Measurements from ENCODE around the gene LPCAT3.
"Not testable (repeated sequence)": the region's sequence is repeated elsewhere in the genome, so short reads cannot be mapped to it uniquely, and the experiment has no call there.

The LPCAT3 gene

GRCh38 chr12:7018350-7019042 lies at the start of gene LPCAT3:
Gene LPCAT3 (minus strand): TSS chr12:7018476. CDS start chr12:7018424, 52 bp downstream.
- in situ Hi-C loops (cut with MboI; ENCODE audit: low sequenced_read_pairs), result no loop called here
- Histone ChIP-seq H3K4me3 (peak within 1 kb of the TSS; percentile 90), H3K9me3 (no peaks in the 10 kb centered on the region), H3K36me3 (replicated peaks) (no peaks in the 10 kb centered on the region), H3K27me3 (ENCODE audit: low read depth) (no peaks in the 10 kb centered on the region), H3K4me1 (peaks cover 18% of the 10 kb centered on the region)
- DNase-seq (ENCODE audit: low spot score in 2 of 2), result peak; percentile 90 to 97

- no peak for DNase-seq (ENCODE audit: low spot score in 2 of 2)
- no peaks in the 10 kb centered on the region for H3K4me1 ChIP-seq
- no peaks in the 10 kb centered on the region for H3K36me3 ChIP-seq (replicated peaks)
- in situ Hi-C loops (cut with MboI; ENCODE audit: low sequenced_read_pairs), result no loop called here
- H3K9me3 ChIP-seq, result no peaks in the 10 kb centered on the region
- no peaks in the 10 kb centered on the region; the same call in 1 of the 2 replicates for H3K27me3 ChIP-seq (ENCODE audit: low read depth)
- no peak overlapping the region for H3K4me3 ChIP-seq
These were observed 48.8 kb upstream of the LPCAT3 start for GRCh38 chr12:7067096-7067495.

GRCh38 chr12:7066596-7066995 lies 48.3 kb upstream of the LPCAT3 start:
- no peak for DNase-seq (ENCODE audit: low spot score in 2 of 2)
- no peaks in the 10 kb centered on the region; the same call in 1 of the 2 replicates for H3K27me3 ChIP-seq (ENCODE audit: low read depth)
- H3K4me3 ChIP-seq, result no peak overlapping the region
- in situ Hi-C loops (cut with MboI; ENCODE audit: low sequenced_read_pairs), result no loop called here
- H3K9me3 ChIP-seq, result no peaks in the 10 kb centered on the region
- no peaks in the 10 kb centered on the region for H3K4me1 ChIP-seq
- H3K36me3 ChIP-seq (replicated peaks), result no peaks in the 10 kb centered on the region

GRCh38 chr12:7065073-7065623 lies 46.9 kb upstream of the LPCAT3 start:
- H3K4me1 ChIP-seq, result no peaks in the 10 kb centered on the region
- H3K36me3 ChIP-seq (replicated peaks), result no peaks in the 10 kb centered on the region
- H3K4me3 ChIP-seq, result no peak overlapping the region
- no peaks in the 10 kb centered on the region for H3K9me3 ChIP-seq
- no peak for DNase-seq (ENCODE audit: low spot score in 2 of 2)
- no peaks in the 10 kb centered on the region for H3K27me3 ChIP-seq (ENCODE audit: low read depth)
- in situ Hi-C loops (cut with MboI; ENCODE audit: low sequenced_read_pairs), result no loop called here

GRCh38 chr12:7064516-7064915 lies 46.2 kb upstream of the LPCAT3 start:
- H3K9me3 ChIP-seq, result no peaks in the 10 kb centered on the region
- H3K36me3 ChIP-seq (replicated peaks), result no peaks in the 10 kb centered on the region
- DNase-seq (ENCODE audit: low spot score in 2 of 2), result no peak
- H3K4me1 ChIP-seq, result no peaks in the 10 kb centered on the region
- H3K27me3 ChIP-seq (ENCODE audit: low read depth), result no peaks in the 10 kb centered on the region
- in situ Hi-C loops (cut with MboI; ENCODE audit: low sequenced_read_pairs), result no loop called here
- no peak overlapping the region for H3K4me3 ChIP-seq

GRCh38 chr12:7061596-7061995 lies 43.3 kb upstream of the LPCAT3 start:
- Histone ChIP-seq H3K36me3 (replicated peaks) (no peaks in the 10 kb centered on the region), H3K4me3 (no peak overlapping the region), H3K4me1 (no peaks in the 10 kb centered on the region), H3K27me3 (ENCODE audit: low read depth) (no peaks in the 10 kb centered on the region), H3K9me3 (no peaks in the 10 kb centered on the region)
- no peak for DNase-seq (ENCODE audit: low spot score in 2 of 2)
- in situ Hi-C loops (cut with MboI; ENCODE audit: low sequenced_read_pairs), result no loop called here

- in situ Hi-C loops (cut with MboI; ENCODE audit: low sequenced_read_pairs), result no loop called here
- Histone ChIP-seq H3K4me3 (no peak overlapping the region), H3K27me3 (ENCODE audit: low read depth) (no peaks in the 10 kb centered on the region), H3K4me1 (no peaks in the 10 kb centered on the region), H3K9me3 (no peaks in the 10 kb centered on the region), H3K36me3 (replicated peaks) (no peaks in the 10 kb centered on the region)
- no peak for DNase-seq (ENCODE audit: low spot score in 2 of 2)
These were observed 42.9 kb upstream of the LPCAT3 start for GRCh38 chr12:7061138-7061537.

- no peak within 1 kb of the TSS for H3K4me3 ChIP-seq
- no peaks in the 10 kb centered on the region for H3K36me3 ChIP-seq (replicated peaks)
- no peaks in the 10 kb centered on the region for H3K4me1 ChIP-seq
- no peaks in the 10 kb centered on the region for H3K9me3 ChIP-seq
- peak in 1 of 2 experiments; percentile 24 for DNase-seq (ENCODE audit: low spot score in 2 of 2)
- in situ Hi-C loops (cut with MboI; ENCODE audit: low sequenced_read_pairs), result no loop called here
- no peaks in the 10 kb centered on the region for H3K27me3 ChIP-seq (ENCODE audit: low read depth)
These were observed 42.2 kb upstream of the LPCAT3 start, which contains the start of gene C1S for GRCh38 chr12:7060353-7060954. Gene C1S (plus strand): TSS chr12:7060718. CDS start chr12:7061913, 1,195 bp downstream.

GRCh38 chr12:7059780-7060179 lies 41.5 kb upstream of the LPCAT3 start:
- Histone ChIP-seq H3K4me3 (no peak overlapping the region), H3K4me1 (no peaks in the 10 kb centered on the region), H3K9me3 (no peaks in the 10 kb centered on the region), H3K36me3 (replicated peaks) (no peaks in the 10 kb centered on the region), H3K27me3 (ENCODE audit: low read depth) (no peaks in the 10 kb centered on the region)
- no peak for DNase-seq (ENCODE audit: low spot score in 2 of 2)
- in situ Hi-C loops (cut with MboI; ENCODE audit: low sequenced_read_pairs), result no loop called here

GRCh38 chr12:7058850-7059395 lies 40.6 kb upstream of the LPCAT3 start:
- Histone ChIP-seq H3K9me3 (no peaks in the 10 kb centered on the region), H3K36me3 (replicated peaks) (no peaks in the 10 kb centered on the region), H3K4me3 (no peak overlapping the region), H3K4me1 (no peaks in the 10 kb centered on the region), H3K27me3 (ENCODE audit: low read depth) (no peaks in the 10 kb centered on the region)
- in situ Hi-C loops (cut with MboI; ENCODE audit: low sequenced_read_pairs), result no loop called here
- DNase-seq (ENCODE audit: low spot score in 2 of 2), result no peak

- no peaks in the 10 kb centered on the region for H3K27me3 ChIP-seq (ENCODE audit: low read depth)
- in situ Hi-C loops (cut with MboI; ENCODE audit: low sequenced_read_pairs), result no loop called here
- DNase-seq (ENCODE audit: low spot score in 2 of 2), result no peak
- H3K9me3 ChIP-seq, result no peaks in the 10 kb centered on the region
- no peak overlapping the region for H3K4me3 ChIP-seq
- H3K4me1 ChIP-seq, result no peaks in the 10 kb centered on the region
- H3K36me3 ChIP-seq (replicated peaks), result no peaks in the 10 kb centered on the region
These were observed 40.0 kb upstream of the LPCAT3 start for GRCh38 chr12:7058163-7058845.

GRCh38 chr12:7055736-7056135 lies 37.5 kb upstream of the LPCAT3 start:
- H3K36me3 ChIP-seq (replicated peaks); DNase-seq (ENCODE audit: low spot score in 2 of 2); H3K4me1 ChIP-seq; H3K9me3 ChIP-seq; H3K4me3 ChIP-seq; H3K27me3 ChIP-seq (ENCODE audit: low read depth); in situ Hi-C loops (cut with MboI; ENCODE audit: low sequenced_read_pairs): not testable (repeated sequence)

GRCh38 chr12:7054925-7055324 lies 36.6 kb upstream of the LPCAT3 start:
- in situ Hi-C loops (cut with MboI; ENCODE audit: low sequenced_read_pairs), result no loop called here
- Histone ChIP-seq H3K4me1 (no peaks in the 10 kb centered on the region), H3K4me3 (no peak overlapping the region), H3K36me3 (replicated peaks) (no peaks in the 10 kb centered on the region), H3K9me3 (no peaks in the 10 kb centered on the region), H3K27me3 (ENCODE audit: low read depth) (0 out of 2 replicates have a peak, but pooled peaks cover 3% of the 10 kb centered on the region)
- DNase-seq (ENCODE audit: low spot score in 2 of 2), result no peak

GRCh38 chr12:7049973-7050372 lies 31.7 kb upstream of the LPCAT3 start:
- DNase-seq (ENCODE audit: low spot score in 2 of 2); H3K4me3 ChIP-seq; H3K9me3 ChIP-seq; H3K36me3 ChIP-seq (replicated peaks); in situ Hi-C loops (cut with MboI; ENCODE audit: low sequenced_read_pairs); H3K27me3 ChIP-seq (ENCODE audit: low read depth); H3K4me1 ChIP-seq: not testable (repeated sequence)
